ENCODE measurements around the gene RASSF4.
"Not testable (repeated sequence)": the region's sequence is repeated elsewhere in the genome, so short reads cannot be mapped to it uniquely, and the experiment has no call there.

RASSF4 gene

GRCh38 chr10:45003432-45004000 is 43.9 kb downstream of the RASSF4 start:
- DNase-seq (ENCODE audit: low read depth, low spot score): no peak

- no peak for DNase-seq (ENCODE audit: low read depth, low spot score)
These were observed 45.1 kb downstream of the RASSF4 start for GRCh38 chr10:45004661-45005060.

DNA sequence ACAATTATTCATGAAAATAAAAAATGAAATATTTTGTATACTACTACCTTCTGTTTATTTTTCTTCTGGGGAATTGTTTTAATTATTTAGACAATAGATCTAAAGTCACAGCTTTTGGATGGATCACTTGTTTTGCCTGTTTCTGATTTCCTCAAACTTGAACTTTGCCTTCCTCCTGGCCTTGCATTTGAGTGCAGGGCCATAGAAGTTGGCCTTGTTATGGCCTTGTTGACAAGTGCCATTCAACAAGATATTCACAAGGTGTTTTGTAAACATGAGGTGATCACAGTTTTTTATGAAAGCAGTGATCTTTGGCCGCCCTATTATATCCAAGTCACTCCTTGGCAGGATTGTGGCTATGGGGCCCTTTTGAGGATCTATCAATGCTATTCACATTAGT is 45.7 kb downstream of the RASSF4 start:
- DNase-seq (ENCODE audit: low read depth, low spot score): no peak

- DNase-seq (ENCODE audit: low read depth, low spot score): no peak
These were observed 46.9 kb downstream of the RASSF4 start for GRCh38 chr10:45006276-45007030.

GRCh38 chr10:45008524-45009161 is 49.0 kb downstream of the RASSF4 start:
- DNase-seq (ENCODE audit: low read depth, low spot score): peak; percentile 62

- DNase-seq (ENCODE audit: low read depth, low spot score): not testable (repeated sequence)
These were observed 55.0 kb downstream of the RASSF4 start for GRCh38 chr10:45014557-45014956.

DNA sequence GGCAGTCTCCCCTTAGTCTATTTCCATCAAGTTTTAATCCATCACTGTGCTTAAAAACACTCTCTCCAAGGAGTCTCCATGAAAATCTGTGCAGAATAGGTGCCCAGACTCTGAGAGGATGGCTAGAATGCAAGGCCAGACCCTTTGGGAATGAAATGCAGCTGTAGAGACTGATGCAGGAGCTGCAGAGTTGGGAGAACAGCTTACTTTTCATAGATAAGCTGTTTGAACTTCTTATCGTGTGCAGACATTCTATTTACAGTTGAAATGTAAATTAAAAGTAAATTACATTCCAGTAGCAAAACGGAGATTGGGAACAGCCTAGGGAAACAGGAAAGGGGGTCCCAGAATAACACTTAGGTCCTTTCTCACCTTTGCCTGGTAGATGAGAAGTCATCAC is 56.0 kb downstream of the RASSF4 start:
- DNase-seq (ENCODE audit: low read depth, low spot score): no peak

GRCh38 chr10:45023426-45023825 is 63.8 kb downstream of the RASSF4 start:
- DNase-seq (ENCODE audit: low read depth, low spot score): no peak

DNA sequence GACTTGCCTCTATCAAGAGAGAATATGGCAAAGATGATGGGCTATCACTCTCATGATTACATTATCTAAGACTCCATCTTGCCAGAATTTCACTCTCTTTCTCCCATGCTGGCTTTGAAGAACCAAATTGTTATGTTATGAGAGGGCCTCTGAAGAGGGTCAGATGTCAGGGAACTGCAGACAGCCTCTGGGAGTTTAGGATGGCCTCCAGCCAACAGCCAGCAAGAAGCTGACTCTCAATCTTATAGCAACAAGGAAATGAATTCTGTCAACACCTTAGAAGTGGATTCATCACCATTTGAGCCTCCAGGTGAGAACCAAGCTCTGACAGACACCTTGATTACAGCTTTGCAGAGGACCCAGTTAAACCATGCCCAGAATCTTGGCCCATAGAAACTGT is 74.7 kb downstream of the RASSF4 start:
- peak; percentile 10 for DNase-seq (ENCODE audit: low read depth, low spot score)

DNA sequence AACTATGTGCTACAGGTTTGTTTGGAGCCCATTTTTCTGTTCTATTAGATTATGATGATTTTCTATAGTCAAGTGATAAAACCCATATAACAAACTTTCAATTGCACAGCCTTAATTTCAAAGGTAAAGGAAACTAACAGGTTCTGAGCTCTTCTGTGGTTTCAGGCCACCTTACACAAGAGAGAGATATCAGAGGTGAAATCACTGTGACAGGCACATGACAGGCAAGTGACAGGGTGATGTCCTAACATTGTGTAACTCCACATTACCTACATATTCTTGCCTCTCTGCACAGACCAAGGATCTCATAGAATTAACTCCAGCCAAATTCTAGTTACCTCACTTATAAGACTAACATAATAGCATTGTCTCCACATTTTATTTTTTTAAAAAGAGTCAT is 76.1 kb downstream of the RASSF4 start:
- no peak for DNase-seq (ENCODE audit: low read depth, low spot score)

- DNase-seq (ENCODE audit: low read depth, low spot score): no peak
These were observed 81.4 kb downstream of the RASSF4 start for GRCh38 chr10:45040921-45041542.

- no peak for DNase-seq (ENCODE audit: low read depth, low spot score)
These were observed 84.7 kb downstream of the RASSF4 start for GRCh38 chr10:45044290-45044689.

All from smooth muscle cell of the brain vasculature (primary cell).